Activated CD4-positive, alpha-beta T cell treated with anti-CD3 and anti-CD28 coated beads for 4 hours (primary cell): Measurements from ENCODE around the gene NAPG.
"Not testable (repeated sequence)": the region's sequence is repeated elsewhere in the genome, so short reads cannot be mapped to it uniquely, and the experiment has no call there.

Source experiments
- DNase-seq, 2 donors: peaks; one replicate each; pipeline ENCODE4 v3.0.0-alpha.2; 2020

NAPG gene

GRCh38 chr18:10590412-10590811 is 64.6 kb downstream of the NAPG start:
- no peak for DNase-seq

GRCh38 chr18:10591896-10592295 is 66.1 kb downstream of the NAPG start:
- DNase-seq = no peak

GRCh38 chr18:10593366-10594022 is 67.7 kb downstream of the NAPG start:
- not testable (repeated sequence) for DNase-seq

- not testable (repeated sequence) for DNase-seq
Measured at GRCh38 chr18:10595917-10596316, 70.1 kb downstream of the NAPG start.

GRCh38 chr18:10597695-10598094 is 71.9 kb downstream of the NAPG start:
- not testable (repeated sequence) for DNase-seq

GRCh38 chr18:10600701-10601100 is 74.9 kb downstream of the NAPG start:
- not testable (repeated sequence) for DNase-seq
